GM19238 (cell line): ENCODE data around the gene RAB11FIP3.

Experiments
- DNase-seq: peaks from one replicate; pipeline ENCODE4 v3.0.0; 2011; ENCODE audit warnings: low spot score; ENCODE audit not compliant: insufficient read length

The RAB11FIP3 gene

GRCh38 chr16:515939-516226, 90.4 kb downstream of the RAB11FIP3 start:
- no peak for DNase-seq

- DNase-seq = no peak
These were observed 90.9 kb downstream of the RAB11FIP3 start for GRCh38 chr16:516301-516700.

GRCh38 chr16:518858-519257, 93.4 kb downstream of the RAB11FIP3 start:
- DNase-seq = no peak

- no peak for DNase-seq
These were observed 94.0 kb downstream of the RAB11FIP3 start for GRCh38 chr16:519425-519824.

- DNase-seq = no peak
These were observed 94.6 kb downstream of the RAB11FIP3 start for GRCh38 chr16:519841-520687.

GRCh38 chr16:520847-521246, 95.4 kb downstream of the RAB11FIP3 start:
- DNase-seq = no peak

GRCh38 chr16:521381-522210, 96.1 kb downstream of the RAB11FIP3 start:
- no peak for DNase-seq

GRCh38 chr16:522320-523096, 97.1 kb downstream of the RAB11FIP3 start:
- no peak for DNase-seq

GRCh38 chr16:523097-523741, 97.8 kb downstream of the RAB11FIP3 start:
- DNase-seq = no peak

- DNase-seq = no peak
These were observed 99.0 kb downstream of the RAB11FIP3 start for GRCh38 chr16:524274-525040.

GRCh38 chr16:525123-525519, 99.7 kb downstream of the RAB11FIP3 start:
- no peak for DNase-seq

- DNase-seq = peak; percentile 54
These were observed 100.2 kb downstream of the RAB11FIP3 start for GRCh38 chr16:525520-526180.

GRCh38 chr16:526181-527014, 100.9 kb downstream of the RAB11FIP3 start:
- no peak for DNase-seq

GRCh38 chr16:527015-527903, 101.8 kb downstream of the RAB11FIP3 start, which contains the start of gene CAPN15:
Gene CAPN15 (plus strand): TSS chr16:527712. CDS start chr16:546839, 19,127 bp downstream.
- peak; percentile 86 for DNase-seq

- DNase-seq = no peak
These were observed 102.9 kb downstream of the RAB11FIP3 start for GRCh38 chr16:528111-529011.

GRCh38 chr16:529012-529575, 103.6 kb downstream of the RAB11FIP3 start:
- DNase-seq = no peak
